OCI-LY3 (cell line): Measurements from ENCODE around the gene RAD51AP2.
"Not testable (repeated sequence)": the region's sequence is repeated elsewhere in the genome, so short reads cannot be mapped to it uniquely, and the experiment has no call there.

Experiments used
- H2AFZ ChIP-seq: fragments of 200-600, 300-600 bp; shearing (Covaris generic); 2 replicates; pipeline ENCODE4 v1.6.0; 2014; ENCODE audit warnings: antibody characterized with exemption, low read depth, low read length
- H3K27ac ChIP-seq: fragments of 200-600, 300-600 bp; sonication (generic); 2 replicates; pipeline ENCODE4 v1.5.1; 2014; ENCODE audit warnings: mild to moderate bottlenecking, low read length, moderate library complexity, mixed read lengths
- H3K27me3 ChIP-seq: fragments of 200-600, 300-600 bp; sonication (generic); 2 replicates; pipeline ENCODE4 v1.6.1; 2014; ENCODE audit warnings: low read depth, low read length, mixed read lengths
- H3K36me3 ChIP-seq: fragments of 200-600, 300-600 bp; sonication (generic); replicated peaks from 2 replicates; pipeline ENCODE3; 2014; ENCODE audit warnings: low read depth, low read length, mixed read lengths
- H3K4me1 ChIP-seq: fragments of 300-600, 200-600 bp; sonication (generic); 2 replicates; pipeline ENCODE4 v1.6.1; 2014; ENCODE audit warnings: low read length, mixed read lengths
- H3K4me2 ChIP-seq: fragments of 200-600, 300-600 bp; sonication (generic); 2 replicates; pipeline ENCODE4 v1.6.1; 2014; ENCODE audit warnings: low read length, mixed read lengths
- H3K4me3 ChIP-seq: fragments of 300-600, 200-600 bp; sonication (generic); 2 replicates; pipeline ENCODE4 v1.5.1; 2014; ENCODE audit warnings: antibody characterized with exemption, mild to moderate bottlenecking, low read length, moderate library complexity
- H3K79me2 ChIP-seq: fragments of 300-600, 200-600 bp; shearing (Covaris generic); 2 replicates; pipeline ENCODE4 v1.6.1; 2014; ENCODE audit warnings: mild to moderate bottlenecking, low read length, mixed read lengths
- H3K9ac ChIP-seq: fragments of 300-600, 200-600 bp; shearing (Covaris generic); 2 replicates; pipeline ENCODE4 v1.6.0; 2014; ENCODE audit warnings: mild to moderate bottlenecking, low read length, moderate library complexity
- H3K9me3 ChIP-seq: fragments of 200-600, 300-600 bp; shearing (Covaris generic); 2 replicates; pipeline ENCODE4 v1.6.1; 2014; ENCODE audit warnings: low read length, mixed read lengths; ENCODE audit not compliant: insufficient read depth
- H4K20me1 ChIP-seq: fragments of 200-600, 300-600 bp; sonication (generic); 2 replicates; pipeline ENCODE4 v1.6.1; 2016; ENCODE audit warnings: low read length, mixed read lengths; ENCODE audit not compliant: insufficient read depth
- CTCF ChIP-seq: fragments of 200-600, 300-600 bp; sonication (generic); IDR thresholded peaks from 2 replicates; pipeline ENCODE4 v1.5.1; 2014; ENCODE audit warnings: antibody characterized with exemption, low read length, low read depth
- EZH2phosphoT487 ChIP-seq: fragments of 200-600 bp; shearing (Covaris generic); IDR thresholded peaks from 2 replicates; pipeline ENCODE4 v1.6.1; 2018; ENCODE audit warnings: antibody characterized with exemption, mixed run types, low read depth

RAD51AP2 gene

GRCh38 chr2:17518212-17519154 lies at the start of gene RAD51AP2:
TSS of gene RAD51AP2 (minus strand) at chr2:17518440. CDS start at chr2:17518415, 25 bp downstream.
- no peaks in the 10 kb centered on the region for H3K9me3 ChIP-seq
- H2AFZ ChIP-seq: peak within 1 kb of the TSS; percentile 86
- no peaks in the 10 kb centered on the region for H3K36me3 ChIP-seq
- H4K20me1 ChIP-seq: no peaks in the 10 kb centered on the region
- no peaks in the 10 kb centered on the region for H3K79me2 ChIP-seq
- peak within 1 kb of the TSS; percentile 88 for H3K4me3 ChIP-seq
- H3K4me1 ChIP-seq: peaks cover 40% of the 10 kb centered on the region
- no peak for TF ChIP-seq CTCF
- TF ChIP-seq EZH2phosphoT487: no peak
- peak within 1 kb of the TSS; percentile 87 for H3K9ac ChIP-seq
- peak within 1 kb of the TSS; percentile 86 for H3K27ac ChIP-seq
- H3K27me3 ChIP-seq: no peaks in the 10 kb centered on the region
- peak within 1 kb of the TSS; percentile 96 for H3K4me2 ChIP-seq

GRCh38 chr2:17565726-17566125 lies 47.5 kb upstream of the RAD51AP2 start:
- not testable (repeated sequence) for H2AFZ ChIP-seq, H3K4me2 ChIP-seq, H3K9me3 ChIP-seq, H4K20me1 ChIP-seq, H3K27ac ChIP-seq, H3K4me3 ChIP-seq, H3K36me3 ChIP-seq, H3K4me1 ChIP-seq, H3K27me3 ChIP-seq, H3K79me2 ChIP-seq, H3K9ac ChIP-seq

- no peak for TF ChIP-seq EZH2phosphoT487
- TF ChIP-seq CTCF: no peak
Measured at GRCh38 chr2:17558878-17559277, 40.6 kb upstream of the RAD51AP2 start.

GRCh38 chr2:17558053-17558452 lies 39.8 kb upstream of the RAD51AP2 start:
- Histone ChIP-seq H3K4me2 (no peak overlapping the region), H2AFZ (no peak overlapping the region), H3K9me3 (no peaks in the 10 kb centered on the region), H3K4me3 (no peak overlapping the region), H3K4me1 (no peaks in the 10 kb centered on the region), H3K36me3 (no peaks in the 10 kb centered on the region), H3K27me3 (no peaks in the 10 kb centered on the region), H3K27ac (no peak overlapping the region), H3K9ac (no peak overlapping the region), H3K79me2 (no peaks in the 10 kb centered on the region), H4K20me1 (no peaks in the 10 kb centered on the region)
- TF ChIP-seq CTCF: no peak
- TF ChIP-seq EZH2phosphoT487: no peak

More at GRCh38 chr2:17558878-17559277, 40.6 kb upstream of the RAD51AP2 start:
- Histone ChIP-seq H3K4me3 (no peak overlapping the region), H3K36me3 (no peaks in the 10 kb centered on the region), H4K20me1 (no peaks in the 10 kb centered on the region), H3K9me3 (no peaks in the 10 kb centered on the region), H3K27me3 (no peaks in the 10 kb centered on the region), H3K27ac (no peak overlapping the region), H2AFZ (no peak overlapping the region), H3K4me1 (no peaks in the 10 kb centered on the region), H3K9ac (no peak overlapping the region), H3K79me2 (no peaks in the 10 kb centered on the region), H3K4me2 (no peak overlapping the region)
